Peyer's patch (tissue), 4 donors: Measurements from ENCODE around the gene IGSF9B. TPM values are rescaled to one million over a fixed set of nuclear protein-coding genes. Genes with fewer than 3 reads are reported as not detected.

Experiments
- DNase-seq, 3 donors: peaks; one replicate each; pipeline ENCODE4 v3.0.0-alpha.2; 2017 to 2019
- H3K27ac ChIP-seq, 4 donors: fragments of 200-600 bp; sonication (generic); one replicate each; pipeline ENCODE4 v1.5.1; 2016 to 2019
- H3K27me3 ChIP-seq, 2 donors: fragments of 200-600 bp; sonication (generic); one replicate each; pipeline ENCODE4 v1.5.1; 2019
- H3K36me3 ChIP-seq, 3 donors: fragments of 200-600 bp; sonication (generic); one replicate each; pipeline ENCODE4 v1.5.1; 2016 to 2019
- H3K4me1 ChIP-seq, 4 donors: fragments of 200-600 bp; sonication (generic); one replicate each; pipeline ENCODE4 v1.5.1; 2016 to 2019
- H3K4me3 ChIP-seq, 4 donors: fragments of 200-600 bp; sonication (generic); 1 replicate in 3 of 4; 2 replicates in 1 of 4; pipeline ENCODE4 v1.5.1; 2016 to 2019; ENCODE audit warnings: mild to moderate bottlenecking in 1 of 4
- H3K9me3 ChIP-seq, 4 donors: fragments of 200-600 bp; sonication (generic); one replicate each; pipeline ENCODE4 v1.5.1; 2016 to 2019; ENCODE audit warnings: mild to moderate bottlenecking in 1 of 4
- POLR2A ChIP-seq, 2 donors: fragments of 450-650 bp; IDR thresholded peaks; one replicate each; pipeline ENCODE4 v1.5.1; 2017; ENCODE audit warnings: antibody characterized with exemption in 2 of 2, mild to moderate bottlenecking in 2 of 2, moderate library complexity in 2 of 2
- total RNA-seq, 4 donors: library from RNA; depleted of rRNA; stranded (reverse); fragments of >200 nt; gene quantifications; one replicate each; pipeline ENCODE4 v1.1.0, GENCODE V29; 2016
- TF ChIP-seq, protein P1 (sequence below), 6 experiments: fragments of 450-650 bp in 4 of 6; fragments of 200-600 bp in 2 of 6; sonication (generic) in 1 of 6; IDR thresholded peaks; one replicate each; pipeline ENCODE4 v1.5.1; 2017 to 2019; ENCODE audit warnings: antibody characterized with exemption in 6 of 6, mild to moderate bottlenecking in 3 of 6, moderate library complexity in 1 of 6

Gene IGSF9B
- total RNA-seq, 4 donors from 2014 or later, result 1.1 to 22.3 (median 5.0) TPM

- TF ChIP-seq, protein P1, sequence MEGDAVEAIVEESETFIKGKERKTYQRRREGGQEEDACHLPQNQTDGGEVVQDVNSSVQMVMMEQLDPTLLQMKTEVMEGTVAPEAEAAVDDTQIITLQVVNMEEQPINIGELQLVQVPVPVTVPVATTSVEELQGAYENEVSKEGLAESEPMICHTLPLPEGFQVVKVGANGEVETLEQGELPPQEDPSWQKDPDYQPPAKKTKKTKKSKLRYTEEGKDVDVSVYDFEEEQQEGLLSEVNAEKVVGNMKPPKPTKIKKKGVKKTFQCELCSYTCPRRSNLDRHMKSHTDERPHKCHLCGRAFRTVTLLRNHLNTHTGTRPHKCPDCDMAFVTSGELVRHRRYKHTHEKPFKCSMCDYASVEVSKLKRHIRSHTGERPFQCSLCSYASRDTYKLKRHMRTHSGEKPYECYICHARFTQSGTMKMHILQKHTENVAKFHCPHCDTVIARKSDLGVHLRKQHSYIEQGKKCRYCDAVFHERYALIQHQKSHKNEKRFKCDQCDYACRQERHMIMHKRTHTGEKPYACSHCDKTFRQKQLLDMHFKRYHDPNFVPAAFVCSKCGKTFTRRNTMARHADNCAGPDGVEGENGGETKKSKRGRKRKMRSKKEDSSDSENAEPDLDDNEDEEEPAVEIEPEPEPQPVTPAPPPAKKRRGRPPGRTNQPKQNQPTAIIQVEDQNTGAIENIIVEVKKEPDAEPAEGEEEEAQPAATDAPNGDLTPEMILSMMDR (IDR thresholded peaks at IDR 0.05), result no peak
- TF ChIP-seq POLR2A (IDR thresholded peaks at IDR 0.05), result no peak
Observed at GRCh38 chr11:133949129-133949528, 7.6 kb downstream of the IGSF9B start.

DNA sequence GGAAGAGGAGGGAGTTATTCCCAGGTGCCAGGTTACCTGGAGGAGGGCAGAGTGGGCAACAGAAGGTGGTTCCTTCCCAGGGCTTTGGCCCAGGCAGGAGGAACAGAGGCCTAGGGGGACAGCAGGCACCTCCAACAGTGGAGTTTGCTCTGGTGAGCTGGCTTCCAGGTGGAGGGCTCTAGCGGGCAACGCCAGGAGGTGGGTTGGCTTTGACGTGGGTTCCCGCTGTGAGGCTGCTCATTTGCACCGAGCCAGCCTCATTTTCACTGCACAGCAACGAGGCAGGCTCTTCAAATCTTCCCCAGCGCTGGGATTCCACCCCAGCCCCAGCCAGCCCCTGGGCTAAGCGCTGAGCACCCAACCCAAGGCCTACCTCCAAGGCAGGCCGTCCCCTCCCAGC is 8.1 kb downstream of the IGSF9B start:
- Histone ChIP-seq H3K36me3 (no peaks in the 10 kb centered on the region), H3K4me1 (peaks cover 0 to 46% (median 0%) of the 10 kb centered on the region in 4 donors), H3K4me3 (no peak overlapping the region), H3K27ac (no peak overlapping the region), H3K27me3 (no peaks in the 10 kb centered on the region), H3K9me3 (no peaks in the 10 kb centered on the region)
- no peak for TF ChIP-seq POLR2A (IDR thresholded peaks at IDR 0.05)
- TF ChIP-seq, protein P1 (IDR thresholded peaks at IDR 0.05), result no peak
- DNase-seq, result no peak

More at GRCh38 chr11:133949129-133949528, 7.6 kb downstream of the IGSF9B start:
- H3K9me3 ChIP-seq, result no peaks in the 10 kb centered on the region
- H3K27ac ChIP-seq, result no peak overlapping the region
- no peak for DNase-seq
- no peaks in the 10 kb centered on the region for H3K27me3 ChIP-seq
- no peaks in the 10 kb centered on the region for H3K36me3 ChIP-seq
- peaks cover 0 to 46% (median 0%) of the 10 kb centered on the region in 4 donors for H3K4me1 ChIP-seq
- no peak overlapping the region for H3K4me3 ChIP-seq

GRCh38 chr11:133947321-133947756 is 9.4 kb downstream of the IGSF9B start:
- TF ChIP-seq, protein P1 (IDR thresholded peaks at IDR 0.05), result no peak
- no peak for TF ChIP-seq POLR2A (IDR thresholded peaks at IDR 0.05)
- DNase-seq, result no peak
- peaks cover 0 to 39% (median 0%) of the 10 kb centered on the region in 4 donors for H3K4me1 ChIP-seq
- H3K27ac ChIP-seq, result no peak overlapping the region
- no peak overlapping the region for H3K4me3 ChIP-seq
- H3K36me3 ChIP-seq, result no peaks in the 10 kb centered on the region
- H3K27me3 ChIP-seq, result no peaks in the 10 kb centered on the region
- no peaks in the 10 kb centered on the region for H3K9me3 ChIP-seq

DNA sequence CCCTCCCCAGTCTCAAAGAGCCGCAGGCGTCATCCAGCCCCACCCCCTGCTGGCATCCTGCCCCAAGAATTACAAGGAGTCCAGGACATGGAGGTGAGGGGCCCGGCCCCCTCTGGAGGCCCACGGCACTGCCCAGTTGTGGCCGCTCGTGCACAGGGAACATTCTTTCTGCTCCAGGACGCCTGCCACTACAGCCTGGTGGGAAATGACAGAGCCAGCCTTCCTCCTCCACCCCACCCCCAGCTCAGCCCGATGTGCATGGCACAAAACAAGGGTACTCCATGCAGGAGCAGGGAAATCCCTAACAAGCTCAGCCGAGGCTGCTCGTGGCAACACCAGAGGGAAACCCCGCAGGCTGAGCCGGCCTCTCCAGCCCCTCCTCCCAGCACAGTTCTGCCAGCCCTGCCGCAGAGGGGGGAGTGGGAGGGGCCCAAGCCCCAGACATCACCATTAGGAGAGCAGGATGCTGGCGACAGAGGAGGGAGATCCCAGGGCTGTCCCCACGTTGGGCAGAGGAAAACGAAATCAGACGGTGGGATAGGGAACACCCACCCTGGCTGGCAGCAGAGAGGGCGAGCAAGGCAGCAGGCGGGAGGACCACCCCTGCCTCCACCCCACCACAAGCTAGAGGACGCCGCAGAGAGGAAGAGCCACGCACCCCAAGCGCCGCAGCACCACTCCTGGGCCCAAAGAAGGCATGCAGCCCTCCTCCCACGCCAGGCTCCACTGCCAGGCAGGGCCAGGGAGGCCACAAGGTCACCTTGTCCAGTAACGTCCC is 10.0 kb downstream of the IGSF9B start:
- Histone ChIP-seq H3K9me3 (no peaks in the 10 kb centered on the region), H3K4me1 (peaks cover 0 to 36% (median 0%) of the 10 kb centered on the region in 4 donors), H3K36me3 (no peaks in the 10 kb centered on the region), H3K27ac (no peak overlapping the region), H3K4me3 (no peak overlapping the region), H3K27me3 (no peaks in the 10 kb centered on the region)
- DNase-seq, result no peak
- TF ChIP-seq POLR2A (IDR thresholded peaks at IDR 0.05), result no peak
- TF ChIP-seq, protein P1 (IDR thresholded peaks at IDR 0.05), result no peak

GRCh38 chr11:133946051-133946450 is 10.7 kb downstream of the IGSF9B start:
- no peaks in the 10 kb centered on the region for H3K9me3 ChIP-seq
- TF ChIP-seq, protein P1 (IDR thresholded peaks at IDR 0.05), result no peak
- TF ChIP-seq POLR2A (IDR thresholded peaks at IDR 0.05), result no peak
- H3K36me3 ChIP-seq, result no peaks in the 10 kb centered on the region
- peaks cover 0 to 36% (median 0%) of the 10 kb centered on the region in 4 donors for H3K4me1 ChIP-seq
- no peak overlapping the region for H3K27ac ChIP-seq
- DNase-seq, result no peak
- H3K27me3 ChIP-seq, result no peaks in the 10 kb centered on the region
- no peak overlapping the region for H3K4me3 ChIP-seq
